ENCODE data around the gene XCL1. TPM values are rescaled to one million over a fixed set of nuclear protein-coding genes. Genes with fewer than 3 reads are reported as not detected.

XCL1 gene
- total RNA-seq, 1 experiment from 2014 or later: not detected

GRCh38 chr1:168623003-168623828, 46.8 kb downstream of the XCL1 start:
- H3K27ac ChIP-seq: no peak overlapping the region
- no peaks in the 10 kb centered on the region for H3K9me3 ChIP-seq (replicated peaks)
- H3K27me3 ChIP-seq (replicated peaks): no peaks in the 10 kb centered on the region
- H3K36me3 ChIP-seq: no peaks in the 10 kb centered on the region
- no peak for DNase-seq (ENCODE audit: low read depth in 1 of 2, low spot score in 2 of 2)
- no peak overlapping the region for H3K4me3 ChIP-seq
- H3K4me1 ChIP-seq (replicated peaks): no peaks in the 10 kb centered on the region

GRCh38 chr1:168623831-168624230, 47.4 kb downstream of the XCL1 start:
- H3K27me3 ChIP-seq (replicated peaks): no peaks in the 10 kb centered on the region
- no peak overlapping the region for H3K27ac ChIP-seq
- H3K4me1 ChIP-seq (replicated peaks): no peaks in the 10 kb centered on the region
- DNase-seq (ENCODE audit: low read depth in 1 of 2, low spot score in 2 of 2): no peak
- no peak overlapping the region for H3K4me3 ChIP-seq
- no peaks in the 10 kb centered on the region for H3K9me3 ChIP-seq (replicated peaks)
- H3K36me3 ChIP-seq: no peaks in the 10 kb centered on the region

GRCh38 chr1:168626326-168626725, 49.9 kb downstream of the XCL1 start:
- Histone ChIP-seq H3K36me3 (no peaks in the 10 kb centered on the region), H3K4me3 (no peak overlapping the region), H3K27ac (no peak overlapping the region), H3K27me3 (replicated peaks) (no peaks in the 10 kb centered on the region), H3K9me3 (replicated peaks) (no peaks in the 10 kb centered on the region), H3K4me1 (replicated peaks) (no peaks in the 10 kb centered on the region)
- no peak for DNase-seq (ENCODE audit: low read depth in 1 of 2, low spot score in 2 of 2)

DNA sequence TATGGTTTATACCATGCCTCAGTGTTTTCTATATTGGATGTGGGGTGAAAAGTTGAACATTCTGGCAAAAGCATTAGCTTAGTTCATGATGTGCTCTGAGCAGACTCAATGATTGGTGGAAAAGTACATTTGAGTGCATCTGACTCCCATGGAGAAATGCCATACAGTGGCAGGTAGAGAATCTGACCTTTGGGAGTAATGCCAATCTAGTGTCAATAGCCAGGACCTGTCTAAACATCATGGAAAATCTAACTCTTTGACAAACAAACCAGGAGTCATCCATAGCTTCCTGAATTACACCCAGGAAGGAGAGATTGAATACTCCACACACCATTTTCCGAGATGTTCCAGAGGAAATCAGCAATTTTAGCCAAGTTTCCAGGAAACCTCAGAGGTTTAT, 51.0 kb downstream of the XCL1 start:
- DNase-seq (ENCODE audit: low read depth in 1 of 2, low spot score in 2 of 2): no peak
- H3K36me3 ChIP-seq: no peaks in the 10 kb centered on the region
- no peaks in the 10 kb centered on the region for H3K27me3 ChIP-seq (replicated peaks)
- no peaks in the 10 kb centered on the region for H3K9me3 ChIP-seq (replicated peaks)
- no peaks in the 10 kb centered on the region for H3K4me1 ChIP-seq (replicated peaks)
- H3K27ac ChIP-seq: no peak overlapping the region
- no peak overlapping the region for H3K4me3 ChIP-seq

GRCh38 chr1:168628807-168629206, 52.4 kb downstream of the XCL1 start:
- H3K9me3 ChIP-seq (replicated peaks): no peaks in the 10 kb centered on the region
- no peaks in the 10 kb centered on the region for H3K4me1 ChIP-seq (replicated peaks)
- no peaks in the 10 kb centered on the region for H3K36me3 ChIP-seq
- H3K27ac ChIP-seq: no peak overlapping the region
- peak in 1 of 2 experiments; percentile 4 for DNase-seq (ENCODE audit: low read depth in 1 of 2, low spot score in 2 of 2)
- H3K27me3 ChIP-seq (replicated peaks): no peaks in the 10 kb centered on the region
- H3K4me3 ChIP-seq: no peak overlapping the region

- no peak for DNase-seq (ENCODE audit: low read depth in 1 of 2, low spot score in 2 of 2)
- Histone ChIP-seq H3K4me1 (replicated peaks) (no peaks in the 10 kb centered on the region), H3K27me3 (replicated peaks) (no peaks in the 10 kb centered on the region), H3K36me3 (no peaks in the 10 kb centered on the region), H3K9me3 (replicated peaks) (no peaks in the 10 kb centered on the region), H3K4me3 (no peak overlapping the region), H3K27ac (no peak overlapping the region)
These were observed 53.1 kb downstream of the XCL1 start for GRCh38 chr1:168629466-168629865.

Other genes starting within 250 kb of the XCL1 start
- not detected in 2 replicates for gene XCL2, start 32.6 kb upstream of the XCL1 start, total RNA-seq (2014; rRNA removed; shearing (Covaris generic))
- gene DPT, start 152.6 kb downstream of the XCL1 start, total RNA-seq (2014; rRNA removed; shearing (Covaris generic)): not detected in 2 replicates